Activated T-helper 1 cell treated with anti-CD3 and anti-CD28 coated beads, Interleukin-2, amount 50 U/mL, for 16 hours (primary cell): ENCODE measurements around the gene GPAT3.
"Not testable (repeated sequence)": the region's sequence is repeated elsewhere in the genome, so short reads cannot be mapped to it uniquely, and the experiment has no call there.

Experiments
- DNase-seq, 2 donors: peaks; one replicate each; pipeline ENCODE4 v3.0.0-alpha.2; 2020; ENCODE audit warnings: low read depth in 1 of 2, low spot score in 1 of 2

GPAT3 gene

DNA sequence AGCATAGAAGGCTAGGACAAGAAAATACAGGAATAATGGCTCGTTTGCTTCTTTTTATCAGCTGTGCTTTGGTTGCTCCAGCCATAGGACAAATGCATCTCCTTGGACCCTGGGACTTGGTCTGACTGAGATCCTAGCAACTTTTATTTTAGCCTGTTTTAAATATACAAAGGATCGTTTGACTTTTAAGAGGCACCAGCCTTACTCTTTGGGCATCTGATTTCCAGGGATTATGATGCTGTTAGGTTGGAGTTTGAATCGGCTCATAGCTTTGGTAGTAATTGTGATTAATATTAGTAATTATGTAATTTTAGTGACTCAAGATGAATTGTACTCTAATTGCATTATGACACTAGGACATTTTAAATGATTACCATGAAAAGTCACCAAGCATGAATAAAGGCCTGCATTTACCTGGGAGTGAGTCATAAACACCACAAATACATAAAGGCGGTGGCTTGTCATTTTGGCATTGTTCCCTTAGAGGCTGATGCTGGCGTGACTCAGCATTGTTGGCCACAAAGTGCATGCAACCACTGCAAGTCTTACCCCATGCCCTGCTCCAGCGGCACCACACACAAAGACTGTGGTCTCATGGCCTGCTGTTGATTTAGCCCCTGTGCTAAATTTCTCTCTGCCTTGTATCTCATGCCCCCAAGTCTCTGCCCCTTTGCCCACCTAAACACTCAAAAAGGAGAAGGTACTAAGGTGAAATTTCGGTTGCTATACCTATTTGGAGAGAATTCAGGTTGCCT, 12.4 kb downstream of the GPAT3 start:
- peak; percentile 20 to 50 for DNase-seq

DNA sequence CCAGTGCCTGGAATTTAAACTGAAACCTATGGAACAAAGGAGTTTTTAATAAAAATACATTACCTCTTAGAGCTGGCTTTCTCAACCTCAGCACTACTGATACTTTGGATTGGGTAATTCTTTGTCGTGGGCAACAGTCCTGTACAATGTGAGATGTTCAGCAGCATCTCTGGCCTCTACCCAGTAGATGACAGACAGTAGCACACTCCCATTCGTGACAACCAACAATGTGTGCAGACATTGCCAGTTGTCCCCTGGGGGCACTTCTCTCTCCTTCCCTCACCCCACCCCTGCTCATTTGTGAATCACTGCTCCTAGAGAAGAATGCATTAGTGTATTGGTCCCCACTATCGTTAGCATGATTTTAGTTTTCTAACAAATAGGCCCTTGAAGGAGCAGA, 16.2 kb downstream of the GPAT3 start:
- no peak for DNase-seq

DNA sequence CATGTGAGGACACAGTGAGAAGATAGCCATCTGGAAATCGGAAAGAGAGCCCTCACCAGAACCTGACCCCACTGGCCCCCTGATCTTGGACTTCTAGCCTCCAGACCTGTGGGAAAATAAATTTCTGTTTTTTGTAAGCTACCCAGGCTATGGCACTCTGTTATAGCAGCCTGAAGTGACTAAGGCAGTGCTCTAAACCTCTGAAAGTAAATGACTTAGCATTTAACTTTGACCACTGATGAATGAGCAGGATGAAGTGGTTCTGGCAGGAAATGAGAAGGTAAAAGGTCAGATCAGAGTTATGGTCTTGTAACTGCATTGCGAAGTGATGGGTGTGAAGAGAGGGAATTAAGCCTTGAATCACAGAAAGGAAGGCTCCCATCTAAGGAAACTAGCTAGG, 17.0 kb downstream of the GPAT3 start:
- DNase-seq = no peak

- DNase-seq = no peak
These were observed 20.2 kb downstream of the GPAT3 start for GRCh38 chr4:83556006-83556707.

DNA sequence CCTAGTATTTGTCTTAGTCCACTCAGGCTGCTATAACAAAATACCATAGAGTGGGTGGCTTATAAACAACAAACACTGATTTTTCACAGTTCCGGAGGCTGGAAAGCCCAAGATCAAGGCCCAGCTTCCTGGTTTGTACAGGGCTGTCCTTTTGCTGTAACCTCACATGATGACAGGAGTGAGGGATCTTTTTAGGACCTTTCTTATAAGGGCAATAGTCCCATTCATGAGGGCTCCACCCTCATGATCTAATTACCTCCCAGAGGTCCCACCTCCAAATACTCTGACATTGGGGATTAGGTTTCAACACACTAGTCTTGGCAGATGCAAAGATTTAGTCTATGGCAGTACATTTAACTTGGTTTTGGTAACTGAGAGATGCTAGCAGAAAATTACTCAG, 20.9 kb downstream of the GPAT3 start:
- DNase-seq = no peak

- no peak for DNase-seq
These were observed 22.2 kb downstream of the GPAT3 start for GRCh38 chr4:83558059-83558653.

DNA sequence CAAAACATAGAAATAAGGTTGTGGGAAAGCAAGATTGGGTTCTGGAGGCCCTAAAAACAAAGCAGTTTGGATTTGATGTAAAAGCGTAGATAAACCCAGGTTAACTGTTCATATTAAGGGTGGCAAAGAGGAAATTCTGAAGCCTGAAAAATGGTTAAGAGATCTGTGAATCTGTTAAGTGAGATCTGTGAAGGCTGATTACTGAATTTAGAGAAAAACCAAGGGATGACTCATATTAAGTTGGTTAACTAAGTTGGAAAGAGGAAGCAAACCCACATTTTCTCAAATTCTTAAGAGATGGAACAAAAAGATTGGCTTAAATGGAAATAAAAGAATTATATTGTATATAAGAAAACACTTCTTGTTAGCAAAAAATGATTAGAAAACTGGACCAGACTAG, 22.8 kb downstream of the GPAT3 start:
- DNase-seq = no peak

- DNase-seq = no peak
These were observed 24.6 kb downstream of the GPAT3 start for GRCh38 chr4:83560523-83560922.

DNA sequence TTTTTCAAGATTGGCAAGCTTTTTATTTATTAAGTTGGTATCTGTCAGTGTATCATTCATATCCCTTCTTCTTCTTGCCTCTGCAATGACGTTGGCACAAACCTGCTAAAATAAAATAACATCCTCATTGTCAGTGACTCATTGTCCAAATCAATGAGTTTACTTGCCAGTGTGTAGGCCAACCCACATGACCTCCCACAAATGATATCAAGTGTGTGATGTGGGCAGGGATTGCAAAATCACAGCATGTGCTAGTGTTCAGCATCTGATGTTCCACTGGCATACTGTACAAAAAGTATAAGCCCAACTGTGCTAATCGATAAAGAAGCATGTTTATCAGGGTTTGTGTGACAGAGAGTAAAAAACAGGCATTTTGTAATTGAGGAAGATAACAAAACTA, 25.5 kb downstream of the GPAT3 start:
- DNase-seq = no peak

DNA sequence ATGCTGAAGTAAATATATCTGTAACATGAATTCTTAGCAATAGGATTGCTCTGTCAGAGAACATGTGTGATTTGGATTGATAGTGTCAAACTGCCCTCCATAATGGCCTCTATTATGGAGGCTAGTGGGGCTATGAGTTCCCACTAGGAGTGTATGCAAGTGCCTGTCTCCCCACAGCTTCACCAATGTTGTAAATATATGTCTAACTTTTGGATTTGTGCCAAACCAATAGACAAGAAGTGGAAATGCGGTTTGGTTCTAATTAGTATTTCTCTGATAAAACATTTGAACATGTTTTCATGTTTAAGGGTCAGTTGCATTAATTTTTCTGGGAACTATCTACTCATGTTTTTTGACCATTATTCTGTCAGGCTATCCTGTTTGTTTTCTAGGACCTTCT, 28.1 kb downstream of the GPAT3 start:
- DNase-seq = no peak

DNA sequence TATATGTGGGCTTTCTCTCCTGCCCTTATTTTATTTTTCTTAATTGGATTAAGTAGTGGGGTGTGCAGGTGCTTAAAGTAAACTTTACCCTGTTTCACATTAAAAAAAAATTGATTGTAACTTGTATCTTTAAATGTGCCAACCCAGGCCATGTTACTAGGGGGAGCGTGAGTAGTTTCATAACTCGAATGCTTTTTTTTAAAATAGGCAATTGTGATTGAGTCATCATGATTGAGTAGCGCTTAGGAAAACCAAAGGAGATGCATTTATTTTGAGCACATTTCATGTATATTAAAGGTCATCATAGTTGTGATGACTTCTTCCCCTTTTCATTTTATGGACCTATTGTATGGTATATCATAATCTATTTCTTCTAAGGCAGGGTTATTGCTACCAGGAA, 32.2 kb downstream of the GPAT3 start:
- DNase-seq = no peak

DNA sequence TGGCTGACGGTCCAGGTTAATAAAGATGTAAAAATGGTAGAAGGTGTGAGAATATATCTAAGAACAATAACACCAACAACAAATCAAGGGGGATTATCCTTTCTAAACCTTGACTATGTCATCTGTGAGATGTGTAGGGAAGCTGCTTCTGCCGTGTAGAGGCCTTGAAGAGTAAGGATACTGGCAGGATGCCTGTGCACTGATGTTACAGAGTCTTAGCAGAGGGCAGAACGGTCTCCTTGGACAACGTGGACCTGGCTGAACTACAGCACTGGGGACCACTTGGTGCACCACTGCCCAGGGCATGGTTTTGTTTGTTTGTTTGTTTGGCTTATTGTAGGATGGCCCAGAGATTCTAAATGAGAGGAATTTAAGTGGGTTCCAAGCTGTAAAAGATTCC, 33.5 kb downstream of the GPAT3 start:
- no peak for DNase-seq

- DNase-seq = no peak
These were observed 34.1 kb downstream of the GPAT3 start for GRCh38 chr4:83569987-83570386.

DNA sequence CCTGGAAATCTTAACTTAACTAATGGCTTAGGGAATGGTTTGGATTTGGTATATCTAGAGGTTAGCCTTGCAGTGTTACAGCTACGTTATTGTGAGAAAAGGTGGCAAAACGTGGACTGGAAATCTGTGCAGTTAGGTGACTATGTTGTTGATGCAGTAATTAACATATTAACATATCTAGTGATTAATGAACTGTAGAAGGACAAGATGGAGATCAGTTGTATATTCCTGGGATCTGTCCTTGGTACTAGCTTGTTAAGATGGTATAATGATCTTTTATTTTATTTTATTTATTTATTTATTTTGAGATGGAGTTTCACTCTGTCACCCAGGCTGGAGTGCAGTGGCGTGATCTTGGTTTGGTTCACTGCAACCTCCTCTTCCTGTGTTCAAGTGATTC, 36.9 kb downstream of the GPAT3 start:
- DNase-seq = no peak

- DNase-seq = no peak
These were observed 38.3 kb downstream of the GPAT3 start for GRCh38 chr4:83574247-83574646.

DNA sequence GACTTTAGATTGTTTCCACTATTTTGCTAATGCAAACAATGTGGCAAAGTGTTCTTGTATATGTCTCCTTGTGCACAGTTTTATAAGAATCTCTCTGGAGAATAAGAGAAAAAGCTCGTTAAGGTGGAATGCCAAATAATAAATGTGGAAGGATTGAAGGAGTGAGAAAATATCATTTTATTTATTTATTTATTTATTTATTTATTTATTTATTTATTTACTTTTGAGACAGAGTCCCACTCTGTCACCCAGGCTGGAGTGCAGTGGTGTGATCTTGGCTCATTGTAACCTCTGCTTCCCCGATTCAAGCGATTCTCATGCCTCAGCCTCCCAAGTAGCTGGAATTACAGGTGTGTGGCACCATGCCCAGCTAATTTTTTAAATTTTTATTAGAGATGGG, 40.3 kb downstream of the GPAT3 start:
- DNase-seq = not testable (repeated sequence)

DNA sequence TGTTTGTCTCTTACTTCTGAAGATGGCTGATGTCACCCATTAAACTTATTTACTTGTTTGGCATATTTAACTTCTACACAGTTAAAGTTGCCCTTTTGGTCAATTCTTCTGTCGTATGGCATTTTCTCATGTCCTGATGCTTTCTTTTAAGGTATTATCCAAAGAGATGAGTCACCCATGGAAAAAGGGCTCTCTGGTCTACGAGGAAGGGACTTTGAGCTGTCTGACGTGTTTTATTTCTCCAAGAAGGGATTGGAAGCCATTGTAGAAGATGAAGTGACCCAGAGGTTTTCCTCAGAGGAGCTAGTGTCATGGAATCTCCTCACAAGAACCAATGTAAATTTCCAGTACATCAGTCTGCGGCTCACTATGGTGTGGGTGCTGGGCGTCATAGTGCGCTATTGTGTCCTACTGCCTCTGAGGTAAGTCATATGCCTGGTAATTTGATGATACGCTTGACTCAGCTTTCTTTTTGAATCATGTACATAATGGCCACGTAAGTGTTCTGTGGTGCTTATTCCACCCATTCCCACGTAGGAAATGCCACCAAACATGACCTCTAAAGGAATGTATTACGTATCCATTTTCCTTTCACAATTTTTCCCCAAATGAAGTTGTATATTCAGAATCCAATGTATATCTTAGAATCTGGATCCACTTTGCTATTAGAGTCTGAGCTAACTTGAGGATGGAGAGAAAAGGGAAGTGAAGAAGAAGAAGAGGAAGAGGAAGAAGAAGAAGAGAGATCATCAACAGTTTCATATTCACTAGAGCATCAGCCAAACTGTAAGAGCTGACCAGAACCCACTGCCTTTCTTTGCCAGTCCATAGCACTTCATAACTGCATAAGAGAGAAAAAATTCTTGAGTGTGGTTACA, 45.7 kb downstream of the GPAT3 start:
- no peak for DNase-seq

DNA sequence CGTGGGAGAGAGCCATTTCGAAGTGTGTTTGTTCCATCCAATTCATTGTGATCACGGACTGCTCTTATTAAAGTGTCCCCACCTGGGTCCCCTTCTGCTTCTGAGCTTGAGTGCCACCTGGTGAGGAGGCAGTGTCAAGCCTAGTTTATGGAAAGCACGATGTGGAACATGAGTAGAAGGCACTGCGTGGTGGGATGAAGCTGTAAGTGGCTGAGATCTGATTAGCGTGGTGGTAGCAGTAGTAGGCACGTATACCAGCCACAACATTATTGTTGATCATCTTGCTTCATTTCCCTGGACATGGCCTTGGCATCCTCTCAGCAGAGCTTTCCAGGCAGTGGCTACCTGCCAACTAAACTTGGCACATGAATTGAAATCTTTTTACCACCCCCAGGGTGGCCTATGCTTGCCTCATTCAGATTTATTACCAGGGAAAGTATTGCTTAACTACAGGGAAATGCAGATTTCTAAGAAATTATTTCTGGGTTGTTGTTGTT, 46.4 kb downstream of the GPAT3 start:
- DNase-seq = no peak

DNA sequence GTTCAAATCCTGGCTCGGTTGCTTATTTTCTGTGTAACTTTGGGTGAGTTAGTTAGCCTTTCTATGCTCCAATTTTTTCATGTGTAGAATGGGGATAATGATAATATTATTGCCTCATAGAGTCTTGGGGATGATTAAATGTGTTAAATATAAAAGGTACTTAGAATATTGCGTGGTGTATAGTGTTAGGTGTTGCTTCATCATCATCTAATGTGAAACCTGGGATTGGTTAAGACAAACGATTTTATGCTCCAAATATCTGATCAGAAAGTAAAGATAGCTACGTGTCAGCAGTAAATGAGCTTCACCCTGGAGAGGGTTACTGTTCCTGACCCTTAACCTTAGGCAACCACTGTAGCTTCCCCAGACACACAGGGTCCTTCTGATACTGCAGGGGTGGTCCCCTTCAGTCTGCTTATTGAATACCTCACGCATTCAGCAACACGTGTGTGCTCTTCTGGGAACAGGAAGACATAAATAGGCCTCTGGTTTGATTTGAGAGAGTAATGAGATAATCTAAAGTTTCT, 50.1 kb downstream of the GPAT3 start:
- no peak for DNase-seq

DNA sequence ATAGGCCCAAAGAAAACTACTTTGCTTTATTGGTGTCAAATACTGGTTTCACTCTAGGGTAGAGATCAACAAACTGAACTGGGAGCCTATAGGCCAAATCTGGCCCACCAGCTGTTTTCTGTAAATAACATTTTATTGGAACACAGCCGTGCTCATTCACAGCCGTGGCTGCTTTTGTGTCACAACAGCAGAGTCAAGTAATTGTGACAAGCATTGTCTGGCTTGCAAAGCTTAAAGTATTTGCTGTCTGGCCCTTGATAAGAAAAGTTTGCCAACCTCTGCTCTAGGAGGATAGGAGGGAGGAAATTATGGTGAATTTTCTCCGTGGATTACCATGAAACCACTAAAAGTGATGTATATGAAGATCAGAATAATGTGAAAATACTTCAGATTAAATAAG, 53.4 kb downstream of the GPAT3 start:
- DNase-seq = no peak

GRCh38 chr4:83591056-83591455, 55.1 kb downstream of the GPAT3 start:
- no peak for DNase-seq
